Activated T-cell treated with anti-CD3 and anti-CD28 coated beads for 1 hour (primary cell): ENCODE results near the gene LYPD6B.

Experiments
- DNase-seq: peaks from one replicate; pipeline ENCODE4 v3.0.0-alpha.2; 2020; ENCODE audit warnings: low read depth

LYPD6B gene

GRCh38 chr2:149119368-149119767 lies 80.9 kb downstream of the LYPD6B start:
- no peak for DNase-seq

GRCh38 chr2:149122516-149122915 lies 84.0 kb downstream of the LYPD6B start:
- no peak for DNase-seq

- DNase-seq: no peak
Observed at GRCh38 chr2:149125031-149125725, 86.7 kb downstream of the LYPD6B start.

- DNase-seq: no peak
Observed at GRCh38 chr2:149129433-149129832, 90.9 kb downstream of the LYPD6B start.

GRCh38 chr2:149132339-149132738 lies 93.8 kb downstream of the LYPD6B start:
- no peak for DNase-seq

- no peak for DNase-seq
Observed at GRCh38 chr2:149132901-149133300, 94.4 kb downstream of the LYPD6B start.

GRCh38 chr2:149134335-149134923 lies 95.9 kb downstream of the LYPD6B start:
- no peak for DNase-seq

GRCh38 chr2:149136111-149136510 lies 97.6 kb downstream of the LYPD6B start:
- no peak for DNase-seq

GRCh38 chr2:149141046-149141445 lies 102.5 kb downstream of the LYPD6B start:
- no peak for DNase-seq

GRCh38 chr2:149143734-149144133 lies 105.2 kb downstream of the LYPD6B start:
- DNase-seq: no peak

GRCh38 chr2:149145314-149146295 lies 107.1 kb downstream of the LYPD6B start:
- no peak for DNase-seq

- no peak for DNase-seq
Observed at GRCh38 chr2:149146876-149147275, 108.4 kb downstream of the LYPD6B start.

GRCh38 chr2:149148194-149149006 lies 109.9 kb downstream of the LYPD6B start:
- no peak for DNase-seq

- no peak for DNase-seq
Observed at GRCh38 chr2:149149007-149149297, 110.5 kb downstream of the LYPD6B start.

- no peak for DNase-seq
Observed at GRCh38 chr2:149152469-149152953, 114.0 kb downstream of the LYPD6B start.

- no peak for DNase-seq
Observed at GRCh38 chr2:149155196-149155969, 116.9 kb downstream of the LYPD6B start.

- no peak for DNase-seq
Observed at GRCh38 chr2:149155988-149156387, 117.5 kb downstream of the LYPD6B start.

- DNase-seq: no peak
Observed at GRCh38 chr2:149156971-149157740, 118.7 kb downstream of the LYPD6B start.

GRCh38 chr2:149158957-149159356 lies 120.5 kb downstream of the LYPD6B start:
- DNase-seq: no peak

GRCh38 chr2:149160195-149160594 lies 121.7 kb downstream of the LYPD6B start:
- DNase-seq: no peak
